ENCODE measurements around the gene ANKRD29. TPM values are rescaled to one million over a fixed set of nuclear protein-coding genes. Genes with fewer than 3 reads are reported as not detected.

Gene ANKRD29
- total RNA-seq, 2 experiments from 2014 or later: not detected

DNA sequence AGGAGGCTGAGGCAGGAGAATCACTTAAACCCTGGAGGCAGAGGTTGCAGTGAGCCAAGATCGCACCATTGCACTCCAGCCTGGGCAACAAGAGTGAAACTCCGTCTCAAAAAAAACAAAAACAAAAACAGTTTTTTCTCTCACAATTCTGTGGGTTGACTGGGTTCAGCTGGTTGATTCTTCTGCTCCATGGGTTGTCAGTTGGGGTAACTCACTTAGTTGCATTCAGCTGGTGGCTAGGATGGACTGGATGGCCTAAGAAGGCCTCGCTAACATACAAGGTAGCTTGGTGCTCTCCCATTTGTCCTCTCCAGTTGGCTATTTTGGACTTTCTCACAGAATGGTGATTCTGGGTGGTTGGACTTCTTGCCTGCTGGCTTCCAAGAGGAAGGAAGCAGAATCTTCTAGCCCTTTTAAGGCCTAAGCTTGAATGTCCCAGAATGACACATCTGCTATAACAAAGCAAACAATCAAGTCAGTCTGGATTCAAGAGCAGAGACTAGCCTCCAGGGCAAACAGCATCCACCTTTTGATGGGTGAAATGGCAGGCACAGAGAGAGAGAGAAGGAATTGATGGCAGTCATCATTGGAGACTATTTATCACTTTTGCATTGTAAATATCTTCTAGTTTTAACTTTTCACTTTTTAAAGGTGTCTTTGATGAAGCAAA, 44.4 kb upstream of the ANKRD29 start:
- no peaks in the 10 kb centered on the region for H4K20me1 ChIP-seq (ENCODE audit: insufficient read depth, low read length)
- H3K79me2 ChIP-seq (ENCODE audit: insufficient read depth, low read depth, low read length): no peaks in the 10 kb centered on the region
- ChIA-PET POLR2A (no interaction called here), CTCF (ENCODE audit: unreplicated experiment) (no interaction called here)
- intact Hi-C loops (cut with micrococcal nuclease; ENCODE audit: unreplicated experiment): no loop called here
- no peaks in the 10 kb centered on the region for H3K36me3 ChIP-seq (ENCODE audit: insufficient read depth, low read length)
- no peaks in the 10 kb centered on the region for H3K9me2 ChIP-seq (ENCODE audit: insufficient read depth, low read length)
- H3K4me3 ChIP-seq (ENCODE audit: low read depth, low read length, poor library complexity, severe bottlenecking): no peak overlapping the region
- H3K27ac ChIP-seq (ENCODE audit: low read depth, low read length, poor library complexity, severe bottlenecking): no peak overlapping the region
- no peak for DNase-seq (ENCODE audit: low spot score)
- H2AFZ ChIP-seq (ENCODE audit: low read length): no peak overlapping the region
- TF ChIP-seq CTCF (conservative IDR thresholded peaks at IDR 0.05; ENCODE audit: low read length): no peak
- TF ChIP-seq EZH2phosphoT487 (IDR thresholded peaks at IDR 0.05; ENCODE audit: borderline replicate concordance, low read depth, low read length): no peak
- BruUV-seq (replicated peaks): no TSS peak
- no peak overlapping the region for H3K4me2 ChIP-seq (ENCODE audit: low read length)
- H3K4me1 ChIP-seq (ENCODE audit: insufficient read depth, low read length, poor library complexity, severe bottlenecking): no peaks in the 10 kb centered on the region
- no peaks in the 10 kb centered on the region for H3K9me3 ChIP-seq (ENCODE audit: low read length)

GRCh38 chr18:23704806-23705205, 42.1 kb upstream of the ANKRD29 start:
- ChIA-PET POLR2A (interaction anchor here (0.6 kb wide), 1 partner anchor 716 kb away, joined by 4 read pairs; no protein-coding TSS in a partner anchor), CTCF (ENCODE audit: unreplicated experiment) (no interaction called here)
- Histone ChIP-seq H3K36me3 (ENCODE audit: insufficient read depth, low read length) (no peaks in the 10 kb centered on the region), H4K20me1 (ENCODE audit: insufficient read depth, low read length) (no peaks in the 10 kb centered on the region), H2AFZ (ENCODE audit: low read length) (no peak overlapping the region), H3K4me1 (ENCODE audit: insufficient read depth, low read length, poor library complexity, severe bottlenecking) (peaks cover 5% of the 10 kb centered on the region), H3K4me2 (ENCODE audit: low read length) (no peak overlapping the region), H3K27ac (ENCODE audit: low read depth, low read length, poor library complexity, severe bottlenecking) (no peak overlapping the region), H3K9me3 (ENCODE audit: low read length) (no peaks in the 10 kb centered on the region), H3K4me3 (ENCODE audit: low read depth, low read length, poor library complexity, severe bottlenecking) (no peak overlapping the region), H3K9me2 (ENCODE audit: insufficient read depth, low read length) (no peaks in the 10 kb centered on the region), H3K79me2 (ENCODE audit: insufficient read depth, low read depth, low read length) (no peaks in the 10 kb centered on the region)
- no peak for DNase-seq (ENCODE audit: low spot score)
- no TSS peak for BruUV-seq (replicated peaks)
- intact Hi-C loops (cut with micrococcal nuclease; ENCODE audit: unreplicated experiment): loop anchor here (5.0 kb wide), 1 partner anchor 83 kb away; no protein-coding TSS in a partner anchor
- TF ChIP-seq CTCF (conservative IDR thresholded peaks at IDR 0.05; ENCODE audit: low read length): no peak
- TF ChIP-seq EZH2phosphoT487 (IDR thresholded peaks at IDR 0.05; ENCODE audit: borderline replicate concordance, low read depth, low read length): no peak

DNA sequence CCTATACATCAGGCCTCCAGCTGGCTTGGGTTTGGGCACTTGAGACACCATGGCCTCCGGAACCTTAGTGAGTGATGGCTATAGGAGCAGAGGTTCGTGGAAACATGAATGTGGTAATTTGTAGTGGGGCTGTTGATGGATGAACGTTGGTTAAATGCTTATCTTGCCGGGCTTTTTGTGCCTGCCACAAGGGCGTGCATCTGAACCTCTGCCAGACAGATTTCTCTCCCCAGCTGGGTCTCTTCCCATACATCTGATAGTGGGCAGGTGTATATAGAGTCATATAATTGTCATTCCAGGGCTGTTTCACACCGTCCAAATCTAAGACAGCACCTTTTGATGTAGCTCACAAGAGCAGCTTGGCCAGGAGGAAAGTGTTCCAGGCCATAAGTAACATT, 41.3 kb upstream of the ANKRD29 start:
- Histone ChIP-seq H3K4me3 (ENCODE audit: low read depth, low read length, poor library complexity, severe bottlenecking) (no peak overlapping the region), H3K4me2 (ENCODE audit: low read length) (no peak overlapping the region), H3K27ac (ENCODE audit: low read depth, low read length, poor library complexity, severe bottlenecking) (no peak overlapping the region), H3K4me1 (ENCODE audit: insufficient read depth, low read length, poor library complexity, severe bottlenecking) (peaks cover 5% of the 10 kb centered on the region), H3K9me2 (ENCODE audit: insufficient read depth, low read length) (no peaks in the 10 kb centered on the region), H3K9me3 (ENCODE audit: low read length) (no peaks in the 10 kb centered on the region), H3K79me2 (ENCODE audit: insufficient read depth, low read depth, low read length) (no peaks in the 10 kb centered on the region), H3K36me3 (ENCODE audit: insufficient read depth, low read length) (no peaks in the 10 kb centered on the region), H2AFZ (ENCODE audit: low read length) (no peak overlapping the region), H4K20me1 (ENCODE audit: insufficient read depth, low read length) (no peaks in the 10 kb centered on the region)
- CTCF ChIA-PET (ENCODE audit: unreplicated experiment): no interaction called here
- no peak for DNase-seq (ENCODE audit: low spot score)
- POLR2A ChIA-PET: interaction anchor here (0.6 kb wide), 1 partner anchor 27 kb away, joined by 3 read pairs; no protein-coding TSS in a partner anchor
- intact Hi-C loops (cut with micrococcal nuclease; ENCODE audit: unreplicated experiment): loop anchor here (5.0 kb wide), 1 partner anchor 82 kb away; no protein-coding TSS in a partner anchor
- no peak for TF ChIP-seq CTCF (conservative IDR thresholded peaks at IDR 0.05; ENCODE audit: low read length)
- TF ChIP-seq EZH2phosphoT487 (IDR thresholded peaks at IDR 0.05; ENCODE audit: borderline replicate concordance, low read depth, low read length): no peak
- no TSS peak for BruUV-seq (replicated peaks)

Data from OCI-LY7 (cell line).